ENCODE data around the gene RBMS3. TPM values are rescaled to one million over a fixed set of nuclear protein-coding genes. Genes with fewer than 3 reads are reported as not detected.

Gene RBMS3
- total and polyA plus RNA-seq, 3 donors from 2014 or later, result 5.6 to 36.2 (median 19.7) TPM

DNA sequence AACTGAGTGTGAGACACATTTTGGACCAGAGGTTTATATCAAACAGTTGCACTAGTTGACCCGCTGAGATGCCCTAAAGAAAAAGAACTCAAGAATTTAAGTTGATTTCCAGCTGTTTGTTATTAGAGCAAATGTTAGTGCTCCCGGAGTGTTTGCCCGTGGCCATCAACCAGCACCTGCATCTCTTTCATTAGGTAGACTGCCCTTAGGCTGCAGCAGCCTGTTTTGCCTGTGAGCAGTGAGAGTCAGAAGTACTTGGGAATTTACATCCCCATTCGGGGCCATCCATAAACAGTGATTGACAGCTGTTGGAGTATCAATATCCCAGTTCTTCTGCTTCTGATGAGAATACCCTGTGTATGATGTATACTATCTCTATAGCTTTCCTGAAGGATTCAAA lies 492.6 kb downstream of the RBMS3 start:
- intact Hi-C loops (cut with DNase I; ENCODE audit: low total_unique reads), result no loop called here
- no peaks in the 10 kb centered on the region for H3K36me3 ChIP-seq (ENCODE audit: low read depth, missing control alignments)

DNA sequence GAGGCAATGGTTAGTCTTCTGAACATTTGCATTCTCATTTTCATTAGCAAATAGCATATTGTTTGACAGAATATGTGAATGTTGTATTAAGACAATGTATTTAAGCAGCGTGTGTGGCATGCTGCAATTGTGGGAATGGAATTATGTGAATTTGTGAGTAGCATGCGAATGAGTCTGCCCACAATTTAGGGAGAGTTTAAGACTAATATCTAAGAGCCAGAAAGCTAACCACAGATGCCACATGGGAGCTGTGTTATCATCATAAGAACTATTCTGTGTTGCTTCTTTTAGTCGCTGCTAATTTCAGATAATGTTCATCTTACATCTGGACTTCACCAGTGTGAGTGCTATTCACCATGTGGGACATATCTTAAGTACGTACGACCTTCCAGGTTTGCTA lies 494.5 kb downstream of the RBMS3 start:
- Histone ChIP-seq H3K9me3 (no peaks in the 10 kb centered on the region), H3K4me1 (no peaks in the 10 kb centered on the region), H3K27me3 (no peaks in the 10 kb centered on the region), H3K27ac (no peak overlapping the region), H3K4me3 (no peak overlapping the region), H3K36me3 (ENCODE audit: low read depth, missing control alignments) (no peaks in the 10 kb centered on the region)
- intact Hi-C loops (cut with DNase I; ENCODE audit: low total_unique reads), result no loop called here
- DNase-seq, result no peak
- TF ChIP-seq CTCF (IDR thresholded peaks at IDR 0.05), result no peak
- no peak for TF ChIP-seq POLR2A (IDR thresholded peaks at IDR 0.05)
- WGBS, 2 donors, result 74 to 91% methylated on average over 5 of the region's 5 CpGs

More for the DNA sequence above, 492.6 kb downstream of the RBMS3 start:
- Histone ChIP-seq H3K9me3 (no peaks in the 10 kb centered on the region), H3K27ac (no peak overlapping the region), H3K4me3 (no peak overlapping the region), H3K27me3 (no peaks in the 10 kb centered on the region), H3K4me1 (no peaks in the 10 kb centered on the region)
- no peak for TF ChIP-seq POLR2A (IDR thresholded peaks at IDR 0.05)
- no peak for TF ChIP-seq CTCF (IDR thresholded peaks at IDR 0.05)
- 90 to 94% methylated on average over 4 of the region's 4 CpGs for WGBS, 2 donors
- no peak for DNase-seq

DNA sequence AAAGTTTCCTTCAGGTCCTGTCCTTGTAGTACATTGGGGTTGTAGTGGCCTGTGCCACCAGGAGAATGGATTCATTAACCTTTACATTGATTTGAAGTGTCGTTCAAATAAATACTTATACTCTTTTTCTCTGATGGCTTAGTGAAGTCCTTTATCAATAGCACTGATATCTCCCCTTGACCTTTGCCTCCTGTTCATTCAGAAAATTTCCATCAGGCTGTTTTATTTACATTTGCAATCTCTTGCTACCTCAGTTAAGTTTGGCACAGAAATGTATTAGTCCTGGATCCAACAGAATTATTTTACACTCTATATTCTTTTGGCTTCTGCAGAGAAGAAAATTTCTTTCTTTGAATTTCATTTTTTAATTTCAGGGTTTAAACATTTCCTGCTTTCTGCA lies 497.0 kb downstream of the RBMS3 start:
- H3K36me3 ChIP-seq (ENCODE audit: low read depth, missing control alignments), result no peaks in the 10 kb centered on the region
- WGBS, 2 donors, result 82% methylated on average over 1 of the region's 1 CpG
- H3K27ac ChIP-seq, result no peak overlapping the region
- H3K9me3 ChIP-seq, result no peaks in the 10 kb centered on the region
- no peak for DNase-seq
- H3K4me3 ChIP-seq, result no peak overlapping the region
- H3K4me1 ChIP-seq, result no peaks in the 10 kb centered on the region
- no peaks in the 10 kb centered on the region for H3K27me3 ChIP-seq
- intact Hi-C loops (cut with DNase I; ENCODE audit: low total_unique reads), result no loop called here
- no peak for TF ChIP-seq POLR2A (IDR thresholded peaks at IDR 0.05)
- no peak for TF ChIP-seq CTCF (IDR thresholded peaks at IDR 0.05)

GRCh38 chr3:29789686-29790085 lies 508.8 kb downstream of the RBMS3 start:
- Histone ChIP-seq H3K9me3 (no peaks in the 10 kb centered on the region), H3K4me3 (no peak overlapping the region), H3K27me3 (no peaks in the 10 kb centered on the region), H3K4me1 (no peaks in the 10 kb centered on the region), H3K27ac (no peak overlapping the region), H3K36me3 (ENCODE audit: low read depth, missing control alignments) (no peaks in the 10 kb centered on the region)
- intact Hi-C loops (cut with DNase I; ENCODE audit: low total_unique reads), result no loop called here
- TF ChIP-seq POLR2A (IDR thresholded peaks at IDR 0.05) (no peak), CTCF (IDR thresholded peaks at IDR 0.05) (no peak)
- DNase-seq, result no peak
- 90 to 97% methylated on average over 1 of the region's 1 CpG for WGBS, 2 donors

DNA sequence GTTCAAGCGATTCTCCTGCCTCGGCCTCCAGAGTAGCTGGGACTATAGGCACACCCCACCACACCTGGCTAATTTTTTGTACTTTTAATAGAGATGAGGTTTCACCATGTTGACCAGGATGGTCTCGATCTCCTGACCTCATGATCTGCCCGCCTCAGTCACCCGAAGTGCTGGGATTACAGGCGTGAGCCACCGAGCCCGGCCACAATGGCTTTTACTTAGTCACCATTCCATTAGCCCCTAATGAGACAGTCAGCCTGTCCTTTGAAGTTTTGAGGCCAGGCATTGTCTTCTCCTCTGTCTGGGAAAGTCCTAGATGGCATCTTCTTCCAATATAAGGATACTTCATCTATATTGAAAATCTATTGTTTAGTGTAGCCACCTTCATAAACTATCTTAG lies 515.9 kb downstream of the RBMS3 start:
- 93 to 94% methylated on average over 8 of the region's 8 CpGs for WGBS, 2 donors
- H3K36me3 ChIP-seq (ENCODE audit: low read depth, missing control alignments), result no peaks in the 10 kb centered on the region

More for the DNA sequence above, 515.9 kb downstream of the RBMS3 start:
- H3K9me3 ChIP-seq, result no peaks in the 10 kb centered on the region
- no peaks in the 10 kb centered on the region for H3K4me1 ChIP-seq
- no peak overlapping the region for H3K27ac ChIP-seq
- TF ChIP-seq POLR2A (IDR thresholded peaks at IDR 0.05) (no peak), CTCF (IDR thresholded peaks at IDR 0.05) (no peak)
- intact Hi-C loops (cut with DNase I; ENCODE audit: low total_unique reads), result no loop called here
- no peak for DNase-seq
- no peaks in the 10 kb centered on the region for H3K27me3 ChIP-seq
- no peak overlapping the region for H3K4me3 ChIP-seq
